LHCN-M2 (cell line): ENCODE data around the gene INA. TPM values are rescaled to one million over a fixed set of nuclear protein-coding genes. Genes with fewer than 3 reads are reported as not detected.
"Not testable (repeated sequence)": the region's sequence is repeated elsewhere in the genome, so short reads cannot be mapped to it uniquely, and the experiment has no call there.

Experiments
- DNase-seq: peaks from one replicate; pipeline ENCODE4 v3.0.0-alpha.2; 2012; ENCODE audit warnings: low read depth
- polyA plus RNA-seq: library from polyadenylated mRNA; unstranded; fragments of >200 nt; gene quantifications from one replicate; pipeline ENCODE4 v1.2.1, GENCODE V29; 2012; ENCODE audit warnings: missing spikeins
- total RNA-seq: library from RNA; depleted of rRNA; stranded (reverse); fragments of >200 nt; gene quantifications from 2 replicates; pipeline ENCODE4 v1.2.3, GENCODE V29; 2014; rRNA removed

INA gene
- not detected in 2 replicates for total RNA-seq
- 0.05 TPM for polyA plus RNA-seq

DNA sequence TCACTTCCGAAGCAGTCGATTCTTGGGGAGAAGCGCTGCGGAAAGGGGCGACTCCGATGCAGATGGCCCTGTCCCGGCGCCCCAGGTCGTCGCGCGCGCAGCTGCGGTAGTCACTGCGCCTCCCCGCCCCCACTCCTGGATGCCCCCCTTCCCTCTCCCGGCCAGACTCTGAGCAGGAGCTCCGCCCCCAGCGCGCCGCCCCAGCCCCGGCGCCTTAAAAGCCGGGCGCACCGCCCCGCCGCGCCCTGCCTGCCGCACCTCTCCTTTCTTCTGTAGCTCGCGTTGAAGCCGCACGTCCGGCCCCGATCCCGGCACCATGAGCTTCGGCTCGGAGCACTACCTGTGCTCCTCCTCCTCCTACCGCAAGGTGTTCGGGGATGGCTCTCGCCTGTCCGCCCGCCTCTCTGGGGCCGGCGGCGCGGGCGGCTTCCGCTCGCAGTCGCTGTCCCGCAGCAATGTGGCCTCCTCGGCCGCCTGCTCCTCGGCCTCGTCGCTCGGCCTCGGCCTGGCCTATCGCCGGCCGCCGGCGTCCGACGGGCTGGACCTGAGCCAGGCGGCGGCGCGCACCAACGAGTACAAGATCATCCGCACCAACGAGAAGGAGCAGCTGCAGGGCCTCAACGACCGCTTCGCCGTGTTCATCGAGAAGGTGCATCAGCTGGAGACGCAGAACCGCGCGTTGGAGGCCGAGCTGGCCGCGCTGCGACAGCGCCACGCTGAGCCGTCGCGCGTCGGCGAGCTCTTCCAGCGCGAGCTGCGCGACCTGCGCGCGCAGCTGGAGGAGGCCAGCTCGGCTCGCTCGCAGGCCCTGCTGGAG lies at the start of gene INA:
Gene INA, plus strand, starts transcription at position 243 of the 817 bp plus-strand sequence. Its CDS starts 74 bp downstream, at position 317.
- DNase-seq = no peak

DNA sequence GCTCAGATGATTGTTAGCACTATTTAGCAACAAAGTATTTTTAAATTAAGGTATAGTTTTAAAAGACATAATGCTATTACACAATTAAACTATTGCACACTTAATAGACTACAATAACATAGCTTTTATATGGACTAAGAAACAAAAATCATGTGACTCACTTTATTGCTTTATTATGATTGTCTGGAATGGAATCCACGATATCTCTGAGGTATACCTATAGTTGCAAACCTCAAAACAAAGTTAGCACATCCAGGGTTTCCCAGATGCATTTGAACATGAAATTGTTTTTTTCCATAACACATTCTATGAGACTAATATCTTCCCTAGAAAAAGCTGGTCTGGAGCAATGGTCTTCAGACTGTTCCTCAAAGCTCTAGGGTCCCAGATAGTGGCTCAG lies 49.5 kb upstream of the INA start:
- no peak for DNase-seq

DNA sequence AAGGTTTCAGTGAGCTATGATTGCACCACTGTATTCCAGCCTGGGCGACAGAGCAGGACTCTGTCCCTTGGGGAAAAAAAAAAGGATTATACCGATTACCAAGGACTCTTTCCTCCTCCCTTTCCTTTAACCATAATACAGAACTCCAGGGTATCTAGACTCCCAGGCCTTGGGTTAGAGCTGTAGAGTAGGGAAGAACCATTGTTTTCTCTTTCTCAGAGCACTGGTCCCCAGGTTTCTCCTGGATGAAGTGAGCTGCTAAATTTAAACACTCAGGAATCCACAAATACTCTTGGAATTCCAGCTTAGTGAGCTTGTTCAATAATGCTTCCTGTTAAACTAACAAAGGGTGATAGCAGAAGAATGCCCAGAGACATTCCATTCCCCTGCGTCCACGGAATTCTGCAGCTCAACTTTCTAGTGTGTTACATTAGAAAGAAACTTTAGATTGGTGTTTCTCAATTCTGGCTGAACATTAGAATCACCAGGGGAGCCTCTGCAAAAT lies 45.8 kb upstream of the INA start:
- peak; percentile 97 for DNase-seq

DNA sequence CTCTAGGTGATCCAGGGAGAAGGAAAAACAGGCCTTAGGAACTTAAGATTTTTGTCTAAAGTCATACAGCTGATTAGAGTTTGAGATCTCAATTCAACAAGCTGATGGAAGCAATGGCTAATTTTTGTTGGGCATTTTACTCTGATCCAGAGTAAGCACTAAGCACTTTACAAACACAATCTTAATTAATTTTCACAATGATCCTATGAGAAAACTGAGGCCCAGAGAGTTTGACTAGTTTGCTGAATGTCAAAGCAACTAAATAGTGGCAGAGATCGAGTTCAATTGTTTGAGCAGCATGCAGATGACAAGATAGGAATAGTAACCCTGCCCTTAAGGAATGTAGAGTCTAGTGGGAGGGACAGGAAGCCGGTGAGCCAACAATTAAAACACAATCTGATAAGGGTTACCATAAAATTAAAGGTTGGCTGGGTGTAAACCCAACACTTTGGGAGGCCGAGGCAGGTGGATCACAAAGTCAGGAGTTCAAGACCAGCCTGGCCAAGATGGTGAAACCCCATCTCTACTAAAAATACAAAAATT lies 44.7 kb upstream of the INA start:
- no peak for DNase-seq

DNA sequence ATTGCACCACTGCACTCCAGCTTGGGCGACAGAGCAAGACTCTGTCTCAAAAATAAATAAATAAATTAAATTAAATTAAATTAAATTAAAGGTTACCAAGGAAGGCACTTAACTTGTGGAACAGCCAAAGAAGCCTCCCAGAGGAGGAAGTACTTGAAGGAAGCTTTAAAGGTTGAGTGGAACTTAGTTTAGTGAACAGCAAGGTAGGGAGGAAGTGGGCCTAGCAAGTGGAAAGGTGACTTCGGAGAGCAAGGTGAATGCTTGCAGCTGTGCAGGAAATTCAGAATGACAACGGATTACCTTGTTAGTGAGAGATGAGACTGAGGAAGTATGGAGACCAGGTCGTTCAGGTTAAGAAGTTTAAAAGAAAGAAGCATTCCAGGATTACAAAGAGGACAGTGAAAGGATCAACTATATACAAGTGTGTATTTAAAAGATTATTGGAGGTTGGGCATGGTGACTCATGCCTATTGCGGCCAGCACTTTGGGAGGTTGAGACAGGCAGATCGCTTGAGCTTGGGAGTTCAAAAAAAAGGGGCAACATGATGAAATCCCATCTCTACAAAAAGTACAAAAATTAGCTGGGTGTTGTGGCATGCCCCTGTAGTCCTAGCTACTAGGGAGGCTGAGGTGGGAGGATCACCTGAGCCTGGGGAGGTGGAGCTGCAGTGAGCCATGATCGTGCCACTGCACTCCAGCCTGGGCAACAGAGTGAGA lies 44.0 kb upstream of the INA start:
- peak; percentile 41 for DNase-seq

DNA sequence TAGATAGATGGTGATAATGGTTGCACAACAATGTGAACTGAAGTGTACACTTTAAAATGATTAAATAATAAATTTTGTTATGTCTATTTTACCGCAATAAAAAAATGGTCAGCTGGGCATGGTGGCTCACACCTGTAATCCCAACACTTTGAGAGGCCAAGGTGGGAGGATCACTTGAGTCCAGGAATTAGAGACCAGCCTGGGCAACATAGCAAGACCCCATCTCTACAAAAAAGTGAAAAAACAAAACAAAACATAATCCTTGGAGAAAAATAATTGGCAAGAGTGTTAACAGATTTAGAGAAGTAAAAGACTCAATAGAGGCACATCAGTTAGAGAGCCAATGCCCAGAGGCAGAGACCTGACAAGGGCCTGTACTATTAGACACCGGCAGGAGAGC lies 41.2 kb upstream of the INA start:
- no peak for DNase-seq

DNA sequence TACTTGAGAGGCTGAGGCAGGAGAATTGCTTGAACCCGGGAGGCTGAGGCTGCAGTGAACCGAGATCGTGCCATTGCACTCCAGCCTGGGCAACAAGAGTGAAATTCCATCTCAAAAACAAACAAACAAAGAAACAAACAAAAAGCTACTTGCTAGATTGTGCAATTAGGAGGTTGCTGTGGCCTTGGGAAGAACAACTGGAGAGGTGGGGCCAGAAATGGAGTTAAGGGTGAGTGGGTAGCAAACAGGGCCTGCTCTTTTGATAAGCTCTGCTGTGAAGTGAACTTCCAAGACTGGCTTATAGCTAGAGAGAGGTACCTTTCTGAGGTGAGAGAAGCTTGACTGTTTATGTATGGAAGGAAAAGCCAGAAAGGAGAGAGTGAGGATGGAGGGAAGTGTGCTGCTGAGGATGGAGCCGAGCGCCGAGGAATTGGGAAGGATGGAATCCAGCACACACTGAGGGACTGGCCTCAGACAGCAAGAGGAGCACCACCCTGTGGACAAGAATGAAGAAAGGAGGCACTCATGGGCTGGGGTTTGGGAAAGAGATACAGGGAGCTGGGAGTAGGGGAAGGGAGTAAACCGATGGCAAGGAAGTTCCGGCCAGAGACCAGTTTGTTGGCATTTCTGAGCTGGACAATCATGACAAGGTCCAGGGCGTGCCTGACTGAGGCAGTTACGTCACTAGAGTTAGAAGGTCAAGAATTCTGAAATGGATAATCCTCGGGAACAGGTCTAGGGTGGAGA lies 38.3 kb upstream of the INA start:
- peak; percentile 76 for DNase-seq

DNA sequence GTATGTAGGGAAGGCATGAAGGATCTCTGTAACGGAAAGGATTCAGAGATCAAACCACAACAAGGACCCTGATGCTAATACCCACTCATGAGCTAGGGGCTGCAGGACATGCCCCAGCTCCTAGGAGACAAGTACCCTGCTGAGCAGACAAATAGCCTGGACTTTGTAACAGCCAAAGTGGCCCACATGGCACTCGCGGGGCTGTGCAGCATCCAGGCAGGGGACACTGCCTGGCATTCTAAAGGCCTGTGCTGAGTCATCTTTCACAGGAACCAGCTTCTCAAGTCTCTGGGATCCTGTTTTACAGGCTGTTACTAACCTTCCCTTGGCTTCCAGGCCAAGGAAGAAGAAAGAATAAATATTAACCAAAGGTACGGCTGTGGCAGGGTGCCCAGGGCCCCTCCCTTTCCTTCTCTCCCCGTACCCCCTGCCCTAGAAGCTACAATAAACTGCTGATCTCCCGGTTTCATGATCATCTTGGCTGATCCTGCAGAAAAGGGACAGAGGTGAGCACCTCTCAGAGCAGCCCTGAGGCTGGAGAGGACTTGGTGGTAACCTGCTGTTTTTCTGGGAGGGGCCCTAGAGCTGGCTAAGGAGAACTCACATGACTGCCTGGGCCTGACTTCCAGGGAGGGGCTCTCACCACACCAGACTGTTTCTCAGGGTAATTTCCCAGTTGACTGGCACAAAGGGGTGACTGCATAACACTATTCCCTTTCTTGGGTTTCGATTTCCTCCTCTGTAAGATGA lies 35.5 kb upstream of the INA start:
- peak; percentile 50 for DNase-seq

DNA sequence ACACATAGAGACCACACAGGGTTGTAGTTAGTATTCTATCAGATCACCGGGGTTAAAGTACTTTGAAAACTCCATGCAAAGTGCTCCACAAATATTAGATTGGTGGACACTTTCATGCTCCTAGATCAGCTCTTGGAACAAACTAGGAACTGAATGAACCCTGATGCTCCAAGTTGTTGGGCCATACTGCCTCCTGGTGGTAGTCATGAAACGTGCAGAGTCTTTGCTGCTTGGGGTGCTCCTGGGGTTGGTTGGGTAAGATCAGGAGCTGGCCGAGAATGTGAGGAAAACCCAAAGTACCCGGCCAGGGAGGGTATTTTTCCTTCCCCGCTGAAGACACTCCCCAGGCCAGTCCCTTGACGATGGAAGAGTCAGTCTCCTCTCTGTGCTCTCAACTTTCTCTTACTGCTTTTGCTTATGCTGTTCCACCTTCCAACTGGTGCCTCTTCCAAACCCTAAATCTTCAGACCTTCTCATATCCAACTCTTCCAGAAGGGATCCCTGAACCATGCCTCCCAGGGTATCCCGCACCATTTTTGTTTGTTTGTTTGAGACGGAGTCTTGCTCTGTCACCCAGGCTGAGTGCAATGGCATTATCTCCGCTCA lies 32.2 kb upstream of the INA start:
- peak; percentile 76 for DNase-seq

DNA sequence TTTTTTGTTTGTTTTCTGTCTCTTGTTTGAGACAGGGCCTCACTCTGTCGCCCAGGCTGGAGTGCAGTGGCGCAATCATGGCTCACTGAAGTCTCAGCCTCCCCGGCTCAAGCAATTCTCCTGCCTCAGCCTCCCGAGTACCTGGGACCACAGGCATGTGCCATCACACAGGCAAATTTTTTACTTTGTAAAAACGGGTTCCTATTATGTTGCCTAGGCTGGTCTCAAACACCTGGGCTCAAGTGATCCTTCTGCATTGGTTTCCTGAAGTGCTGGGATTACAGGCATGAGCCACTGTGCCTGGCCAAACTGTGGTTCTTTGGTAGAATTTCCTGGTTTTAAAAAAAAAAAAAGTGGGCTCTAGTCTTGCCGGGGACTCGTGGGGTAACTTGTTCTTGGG lies 31.4 kb upstream of the INA start, which contains the start of gene RPEL1:
Gene RPEL1, plus strand, starts transcription at position 301 of the 400 bp plus-strand sequence. CDS start 110 bp downstream, outside the sequence.
- DNase-seq = not testable (repeated sequence)

DNA sequence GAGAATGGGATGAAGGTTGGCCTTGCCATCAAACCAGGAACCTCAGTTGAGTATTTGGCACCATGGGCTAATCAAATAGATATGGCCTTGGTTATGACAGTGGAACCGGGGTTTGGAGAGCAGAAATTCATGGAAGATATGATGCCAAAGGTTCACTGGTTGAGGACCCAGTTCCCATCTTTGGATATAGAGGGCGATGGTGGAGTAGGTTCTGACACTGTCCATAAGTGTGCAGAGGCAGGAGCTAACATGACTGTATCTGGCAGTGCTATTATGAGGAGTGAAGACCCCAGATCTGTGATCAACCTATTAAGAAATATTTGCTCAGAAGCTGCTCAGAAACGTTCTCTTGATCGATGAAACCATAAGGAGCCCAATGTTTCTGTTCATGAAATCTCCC lies 30.6 kb upstream of the INA start:
- no peak for DNase-seq

DNA sequence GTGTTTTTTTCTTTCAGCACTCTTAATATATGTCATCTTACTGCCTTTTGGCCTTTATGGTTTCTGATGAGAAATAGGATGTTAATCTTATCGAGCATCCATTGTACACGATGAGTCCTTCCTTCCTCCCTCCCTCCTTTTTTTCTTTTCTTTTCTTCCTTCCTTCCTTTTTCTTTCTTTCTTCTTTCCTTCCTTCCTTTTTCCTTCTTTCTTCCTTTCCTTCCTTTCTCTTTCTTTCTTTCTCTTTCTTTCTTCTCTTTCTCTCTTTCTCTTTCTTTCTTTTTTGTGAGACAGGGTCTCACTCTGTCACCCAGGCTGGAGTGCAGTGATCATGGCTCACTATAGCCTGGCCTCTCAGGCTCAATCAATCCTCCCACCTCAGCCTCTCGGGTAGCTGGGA lies 22.8 kb upstream of the INA start:
- DNase-seq = no peak

DNA sequence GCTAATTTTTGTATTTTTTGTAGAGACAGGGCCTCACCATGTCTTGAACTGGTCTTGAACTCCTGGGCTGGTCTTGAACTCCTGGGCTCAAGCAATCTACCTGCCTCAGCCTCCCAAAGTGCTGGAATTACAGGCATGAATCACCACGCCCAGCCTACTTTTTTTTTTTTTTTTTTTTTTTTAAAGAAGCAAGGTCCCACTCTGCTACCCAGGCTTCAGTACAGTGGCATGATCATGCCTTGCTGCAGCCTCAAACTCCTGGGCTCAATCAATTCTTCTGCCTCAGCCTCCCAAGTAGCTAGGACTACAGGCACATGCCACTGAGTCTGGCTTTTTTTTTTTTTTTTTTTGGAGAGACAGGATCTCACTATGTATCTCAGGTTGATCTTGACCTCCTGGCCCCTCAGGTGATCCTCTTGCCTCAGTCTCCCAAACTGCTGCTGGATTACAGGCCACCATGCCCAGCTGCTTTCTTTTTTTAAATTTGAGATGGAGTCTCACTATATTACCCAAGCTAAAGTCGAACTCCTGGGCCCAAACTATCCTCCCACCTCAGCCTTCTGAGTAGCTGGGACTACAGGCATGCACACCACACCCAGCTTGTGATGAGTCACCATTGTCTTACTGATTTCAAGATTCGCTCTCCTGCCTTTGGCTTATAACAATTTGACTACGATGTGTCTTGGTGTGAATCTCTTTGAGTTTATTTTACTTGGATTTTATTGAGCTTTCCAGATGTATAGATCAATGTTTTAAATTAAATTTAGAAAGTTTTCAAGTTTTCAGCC lies 22.2 kb upstream of the INA start:
- peak; percentile 24 for DNase-seq

DNA sequence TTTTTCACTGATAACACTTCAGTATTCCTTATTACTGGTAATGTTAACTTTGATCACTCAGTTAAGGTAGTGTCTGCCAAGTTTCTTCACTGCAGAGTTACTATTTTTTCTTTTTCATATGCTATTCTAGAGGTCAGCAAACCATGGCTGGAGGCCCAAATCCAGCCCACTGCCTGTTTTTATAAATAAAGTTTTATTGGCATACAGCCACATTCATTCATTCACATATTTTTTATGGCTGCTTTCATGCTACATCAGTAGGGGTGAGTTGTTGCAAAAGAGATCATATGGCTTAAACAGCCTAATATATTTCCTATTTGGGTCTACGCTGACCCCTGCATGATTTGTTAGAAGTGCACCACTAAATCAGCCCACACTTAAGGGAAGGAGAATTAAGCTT lies 20.3 kb upstream of the INA start:
- DNase-seq = no peak

DNA sequence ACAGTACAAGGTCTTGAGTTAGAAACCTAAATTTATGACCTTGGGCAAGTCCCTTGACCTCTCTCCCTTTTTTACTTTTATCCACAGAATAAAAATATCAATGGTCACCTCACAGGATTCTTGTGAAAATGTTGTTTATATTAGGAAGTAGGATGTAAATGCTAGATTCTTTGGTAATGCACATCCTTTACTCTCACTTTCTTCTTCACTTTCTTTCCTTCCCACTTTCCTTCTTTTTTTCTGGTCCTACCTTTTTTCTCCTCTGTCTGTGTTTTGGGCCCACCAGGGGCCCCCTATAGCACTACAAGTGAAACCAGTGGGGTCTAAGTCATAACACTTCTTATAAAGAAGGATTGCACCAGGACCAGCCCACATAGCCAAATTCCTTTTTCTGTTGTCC lies 19.1 kb upstream of the INA start:
- no peak for DNase-seq

DNA sequence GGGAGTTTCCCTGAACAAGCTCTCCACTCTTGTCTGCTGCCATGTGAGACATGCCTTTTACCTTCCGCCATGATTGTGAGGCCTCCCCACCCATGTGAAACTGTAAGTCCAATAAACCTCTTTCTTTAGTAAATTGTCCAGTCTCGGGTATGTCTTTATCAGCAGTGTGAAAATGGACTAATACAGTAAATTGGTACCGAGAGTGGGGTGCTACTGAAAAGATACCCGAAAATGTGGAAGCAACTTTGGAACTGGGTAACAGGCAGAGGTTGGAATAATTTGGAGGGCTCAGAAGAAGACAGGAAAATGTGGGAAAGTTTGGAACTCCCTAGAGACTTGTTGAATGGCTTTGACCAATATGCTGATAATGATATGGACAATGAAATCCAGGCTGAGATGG lies 18.0 kb upstream of the INA start:
- not testable (repeated sequence) for DNase-seq

DNA sequence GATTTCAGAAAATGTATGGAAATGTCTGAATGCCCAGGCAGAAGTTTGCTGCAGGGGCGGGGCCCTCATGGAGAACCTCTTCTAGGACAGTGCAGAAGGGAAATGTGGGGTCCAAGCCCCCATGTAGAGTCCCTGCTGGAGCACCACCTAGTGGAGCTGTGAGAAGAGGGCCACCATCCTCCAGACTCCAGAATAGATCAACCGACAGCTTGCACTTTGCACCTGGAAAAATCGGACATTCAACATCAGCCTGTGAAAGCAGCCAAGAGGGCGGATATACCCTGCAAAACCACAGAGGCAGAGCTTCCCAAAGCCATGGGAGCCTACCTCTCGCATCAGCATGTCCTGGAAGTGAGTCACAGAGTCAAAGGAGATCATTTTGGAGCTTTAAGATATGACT lies 16.9 kb upstream of the INA start:
- no peak for DNase-seq

DNA sequence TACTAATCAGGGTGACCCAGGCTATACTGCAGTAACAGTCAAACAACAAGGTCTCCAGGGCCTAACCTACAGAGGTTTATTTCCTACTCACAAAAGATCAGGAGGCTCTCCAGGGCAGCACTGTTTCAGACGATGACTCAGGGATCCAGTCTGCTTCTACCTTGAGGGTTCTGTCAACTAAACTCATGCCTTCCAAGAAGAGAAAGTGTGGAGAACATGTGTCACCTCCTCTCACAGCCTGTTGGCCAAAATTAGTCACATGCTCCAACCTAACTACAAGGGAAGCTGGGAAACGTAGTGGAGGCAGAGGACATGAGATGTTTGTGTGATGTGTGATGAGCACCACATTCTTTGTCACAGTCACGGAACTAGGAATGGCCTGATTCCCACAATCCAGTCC lies 14.7 kb upstream of the INA start:
- no peak for DNase-seq

DNA sequence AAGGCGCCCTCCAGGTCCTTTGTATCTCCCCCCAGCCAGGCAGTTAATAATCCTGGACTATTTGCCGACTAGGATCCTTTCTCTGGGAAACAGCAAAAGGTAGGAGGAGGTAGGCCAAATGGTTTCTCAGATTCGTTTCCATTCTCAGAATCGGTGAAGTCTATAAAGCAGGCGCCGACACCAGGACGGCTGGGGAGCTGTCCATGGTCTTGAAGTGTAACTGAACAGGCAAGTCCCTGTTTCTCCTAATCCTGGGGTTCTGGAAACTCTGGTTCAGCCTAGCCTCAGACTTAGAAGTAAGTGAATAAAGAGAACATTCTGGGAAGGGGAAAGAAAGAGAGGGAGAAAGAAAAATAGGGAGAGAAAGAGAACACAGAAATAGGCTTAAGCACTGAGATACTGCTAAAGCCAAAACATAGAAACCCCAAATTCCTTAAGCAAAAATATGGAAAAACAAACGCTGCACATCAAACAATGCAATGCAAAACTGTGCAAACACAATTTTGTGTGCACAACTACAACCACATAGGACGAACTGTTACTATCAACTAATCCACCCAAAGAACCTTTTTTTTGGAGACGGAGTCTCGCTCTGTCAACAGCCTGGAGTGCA lies 11.1 kb upstream of the INA start:
- peak; percentile 66 for DNase-seq
